ENCODE data around the gene SNHG17. TPM values are rescaled to one million over a fixed set of nuclear protein-coding genes. Genes with fewer than 3 reads are reported as not detected.

Gene SNHG17
- total RNA-seq, 4 donors from 2014 or later: 17.9 to 37.7 (median 28.0) TPM

DNA sequence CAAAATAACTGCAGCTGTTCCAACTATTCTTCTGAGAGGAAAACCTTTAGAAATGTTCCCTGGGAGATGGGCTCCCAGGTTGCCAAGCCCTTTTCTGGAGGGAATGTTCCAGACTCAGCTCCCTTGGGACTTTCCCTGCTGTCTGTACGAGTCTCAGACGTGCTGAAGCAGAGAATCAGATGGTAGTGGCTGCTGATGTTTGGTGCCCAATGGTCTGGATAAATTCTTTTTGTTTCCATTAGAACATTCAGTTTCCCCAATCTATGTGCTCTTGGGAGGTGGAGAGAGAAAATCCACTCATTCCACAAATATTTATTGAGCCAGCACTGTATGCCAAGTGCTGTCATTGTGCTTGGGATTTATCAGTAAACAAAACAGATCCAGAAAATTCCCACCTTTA, 40.0 kb downstream of the SNHG17 start:
- no peaks in the 10 kb centered on the region for H3K9me3 ChIP-seq
- no peaks in the 10 kb centered on the region for H3K36me3 ChIP-seq
- peaks cover 0 to 3% (median 0%) of the 10 kb centered on the region in 3 donors for H3K4me1 ChIP-seq
- intact Hi-C loops (cut with DNase I): no loop called here
- no peak overlapping the region for H3K27ac ChIP-seq
- H3K4me3 ChIP-seq: no peak overlapping the region
- TF ChIP-seq, protein P1, sequence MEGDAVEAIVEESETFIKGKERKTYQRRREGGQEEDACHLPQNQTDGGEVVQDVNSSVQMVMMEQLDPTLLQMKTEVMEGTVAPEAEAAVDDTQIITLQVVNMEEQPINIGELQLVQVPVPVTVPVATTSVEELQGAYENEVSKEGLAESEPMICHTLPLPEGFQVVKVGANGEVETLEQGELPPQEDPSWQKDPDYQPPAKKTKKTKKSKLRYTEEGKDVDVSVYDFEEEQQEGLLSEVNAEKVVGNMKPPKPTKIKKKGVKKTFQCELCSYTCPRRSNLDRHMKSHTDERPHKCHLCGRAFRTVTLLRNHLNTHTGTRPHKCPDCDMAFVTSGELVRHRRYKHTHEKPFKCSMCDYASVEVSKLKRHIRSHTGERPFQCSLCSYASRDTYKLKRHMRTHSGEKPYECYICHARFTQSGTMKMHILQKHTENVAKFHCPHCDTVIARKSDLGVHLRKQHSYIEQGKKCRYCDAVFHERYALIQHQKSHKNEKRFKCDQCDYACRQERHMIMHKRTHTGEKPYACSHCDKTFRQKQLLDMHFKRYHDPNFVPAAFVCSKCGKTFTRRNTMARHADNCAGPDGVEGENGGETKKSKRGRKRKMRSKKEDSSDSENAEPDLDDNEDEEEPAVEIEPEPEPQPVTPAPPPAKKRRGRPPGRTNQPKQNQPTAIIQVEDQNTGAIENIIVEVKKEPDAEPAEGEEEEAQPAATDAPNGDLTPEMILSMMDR (IDR thresholded peaks at IDR 0.05): no peak
- TF ChIP-seq POLR2A (IDR thresholded peaks at IDR 0.05): no peak
- DNase-seq: no peak
- no peaks in the 10 kb centered on the region for H3K27me3 ChIP-seq
- 5 to 26% methylated on average over 2 of the region's 2 CpGs for WGBS, 2 donors

DNA sequence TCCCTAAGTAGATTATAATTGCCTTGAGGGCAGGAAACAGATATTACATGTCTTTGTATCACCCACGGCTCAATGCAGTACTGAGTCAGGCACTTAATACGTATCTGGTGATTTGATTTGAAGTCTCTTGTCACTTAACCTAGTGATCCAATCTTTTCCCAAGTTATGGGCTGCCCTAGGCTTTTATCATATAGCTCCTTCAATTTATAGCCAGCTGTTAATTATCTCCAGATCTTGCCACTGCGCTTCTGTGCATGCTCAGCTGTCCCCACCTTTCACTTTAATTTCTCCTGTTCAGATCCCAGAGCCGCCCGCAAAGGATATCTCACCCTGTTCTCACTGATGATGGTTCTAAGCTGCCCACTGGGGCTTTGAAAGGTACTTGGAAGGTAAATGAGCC, 41.9 kb downstream of the SNHG17 start:
- intact Hi-C loops (cut with DNase I): no loop called here
- TF ChIP-seq POLR2A (IDR thresholded peaks at IDR 0.05): no peak
- TF ChIP-seq, protein P1 (IDR thresholded peaks at IDR 0.05): no peak
- H3K36me3 ChIP-seq: no peaks in the 10 kb centered on the region
- peaks cover 0 to 3% (median 0%) of the 10 kb centered on the region in 3 donors for H3K4me1 ChIP-seq
- no peaks in the 10 kb centered on the region for H3K9me3 ChIP-seq
- 66 to 69% methylated on average over 4 to 5 of the region's 5 CpGs for WGBS, 2 donors
- H3K27ac ChIP-seq: no peak overlapping the region
- no peak for DNase-seq
- H3K4me3 ChIP-seq: no peak overlapping the region
- peaks cover 0 to 8% (median 0%) of the 10 kb centered on the region in 4 donors for H3K27me3 ChIP-seq

DNA sequence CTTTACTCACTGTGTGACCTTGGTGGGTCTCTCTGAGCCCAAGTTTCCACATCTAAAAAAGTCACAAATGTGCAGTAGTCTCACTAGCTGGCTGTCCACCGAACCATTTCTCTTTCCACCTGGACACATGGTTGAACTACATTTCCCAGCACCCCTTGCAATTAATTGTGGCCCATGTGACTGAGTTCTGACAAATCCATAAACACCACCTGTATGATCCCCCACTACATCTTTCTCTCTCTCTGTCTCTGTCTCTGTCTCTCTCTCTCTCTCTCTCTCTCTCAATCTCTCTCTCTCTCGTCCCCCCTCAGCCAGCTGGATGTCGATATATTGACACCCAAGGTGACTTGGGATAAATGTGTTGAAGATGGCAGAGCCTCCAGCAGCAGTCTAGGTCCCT, 42.8 kb downstream of the SNHG17 start:
- intact Hi-C loops (cut with DNase I): no loop called here
- H3K36me3 ChIP-seq: no peaks in the 10 kb centered on the region
- H3K27ac ChIP-seq: no peak overlapping the region
- peaks cover 0 to 8% (median 0%) of the 10 kb centered on the region in 4 donors for H3K27me3 ChIP-seq
- no peak for DNase-seq
- H3K9me3 ChIP-seq: no peaks in the 10 kb centered on the region
- WGBS, 2 donors: 68 to 73% methylated on average over 2 to 3 of the region's 3 CpGs
- TF ChIP-seq POLR2A (IDR thresholded peaks at IDR 0.05): no peak
- TF ChIP-seq, protein P1 (IDR thresholded peaks at IDR 0.05): no peak
- peaks cover 0 to 3% (median 0%) of the 10 kb centered on the region in 3 donors for H3K4me1 ChIP-seq
- H3K4me3 ChIP-seq: no peak overlapping the region

DNA sequence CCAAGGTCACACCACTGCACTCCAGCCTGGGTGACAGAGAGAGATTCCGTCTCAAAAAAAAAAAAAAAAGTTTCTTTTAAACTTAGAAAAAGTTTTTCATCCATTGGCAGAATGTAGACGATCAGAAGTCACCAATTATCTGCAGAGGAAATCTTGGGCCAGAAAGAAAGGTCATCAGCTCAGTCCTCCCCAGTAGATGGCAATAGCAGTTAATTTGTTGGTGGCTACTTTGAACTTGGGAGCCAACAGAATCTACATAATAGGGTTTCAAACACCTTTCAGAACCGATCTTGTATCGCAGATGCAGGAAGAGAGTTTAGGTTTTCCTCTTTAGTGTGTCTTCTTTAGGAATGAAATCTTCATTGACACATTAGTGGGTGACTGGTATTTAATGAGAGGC, 47.2 kb downstream of the SNHG17 start:
- Histone ChIP-seq H3K27me3 (peaks cover 0 to 14% (median 0%) of the 10 kb centered on the region in 4 donors), H3K36me3 (no peaks in the 10 kb centered on the region), H3K4me1 (no peaks in the 10 kb centered on the region), H3K27ac (no peak overlapping the region), H3K9me3 (no peaks in the 10 kb centered on the region), H3K4me3 (no peak overlapping the region)
- WGBS, 2 donors: 72 to 80% methylated on average over 3 to 4 of the region's 4 CpGs
- TF ChIP-seq POLR2A (IDR thresholded peaks at IDR 0.05): no peak
- TF ChIP-seq, protein P1 (IDR thresholded peaks at IDR 0.05): no peak
- intact Hi-C loops (cut with DNase I): no loop called here
- no peak for DNase-seq

DNA sequence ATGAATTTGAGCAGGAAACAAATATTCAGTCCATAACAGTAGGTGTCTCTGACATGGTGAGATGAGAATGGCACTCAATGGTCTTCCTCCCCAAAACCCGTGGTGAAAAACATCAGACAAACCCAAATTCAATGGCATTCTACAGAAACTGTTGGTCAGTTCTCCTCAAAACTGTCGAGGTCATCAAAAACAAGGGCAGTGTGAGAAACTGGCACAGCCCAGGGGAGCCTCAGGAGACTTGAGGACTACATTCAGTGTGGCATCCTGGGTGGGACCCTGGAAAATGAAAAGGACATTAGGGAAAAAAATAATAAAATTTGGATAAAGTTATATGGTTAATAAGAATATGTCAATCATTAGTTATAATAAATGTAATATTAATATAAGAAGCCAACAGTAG, 48.3 kb downstream of the SNHG17 start:
- peaks cover 0 to 14% (median 0%) of the 10 kb centered on the region in 4 donors for H3K27me3 ChIP-seq
- TF ChIP-seq, protein P1 (IDR thresholded peaks at IDR 0.05): no peak
- no peak for TF ChIP-seq POLR2A (IDR thresholded peaks at IDR 0.05)
- H3K4me1 ChIP-seq: no peaks in the 10 kb centered on the region
- 46 to 50% methylated on average over 2 of the region's 2 CpGs for WGBS, 2 donors
- intact Hi-C loops (cut with DNase I): no loop called here
- no peaks in the 10 kb centered on the region for H3K9me3 ChIP-seq
- DNase-seq: no peak
- no peak overlapping the region for H3K27ac ChIP-seq
- H3K4me3 ChIP-seq: no peak overlapping the region
- no peaks in the 10 kb centered on the region for H3K36me3 ChIP-seq

Data from esophagus squamous epithelium (tissue), 5 donors.